GM12878 (cell line): ENCODE measurements around the gene ANGEL1. TPM values are rescaled to one million over a fixed set of nuclear protein-coding genes. Genes with fewer than 3 reads are reported as not detected.

Experiments
- ATAC-seq: fragments of 200-7000 bp; cut with Tn5 transposase; 3 replicates; pipeline ENCODE4 v1.9.1; 2020; ENCODE audit warnings: mild to moderate bottlenecking, moderate library complexity
- BruUV-seq: library from RNA; stranded (reverse); fragments of 400-500 nt; replicated peaks from 2 replicates; lab custom pipeline; 2021; lab: Mats Ljungman, UMichigan
- CTCF ChIA-PET: fragments of 300-600 bp; sonication (Branson Sonifier 250); formaldehyde crosslinking; extraction: SDS; loops from one replicate; lab custom pipeline; 2021; ENCODE audit warnings: inconsistent platforms; lab: Yijun Ruan, JAX
- POLR2A ChIA-PET: fragments of 350-600 bp; formaldehyde crosslinking; extraction: SDS; loops from one replicate; lab custom pipeline; 2021; ENCODE audit warnings: inconsistent platforms; lab: Charles Lee
- RAD21 ChIA-PET: fragments of 300-600 bp; sonication (Branson Sonifier 250); formaldehyde crosslinking; loops from one replicate; lab custom pipeline; 2023; ENCODE audit warnings: antibody characterized with exemption; ENCODE audit not compliant: unreplicated experiment; lab: Charles Lee
- SMC1A ChIA-PET: fragments of 300-600 bp; sonication (Branson Sonifier 250); formaldehyde crosslinking; loops from one replicate; lab custom pipeline; 2023; ENCODE audit not compliant: unreplicated experiment, uncharacterized antibody; lab: Charles Lee
- DNase-seq: peaks from one replicate; pipeline ENCODE4 v3.0.0-alpha.2; 2011; ENCODE audit warnings: low read depth, low spot score
- FAIRE-seq: peaks from 3 replicates; lab custom pipeline; 2011; peaks lifted over from hg19 to GRCh38; lab: Jason Lieb, UNC
- H2AFZ ChIP-seq: 2 replicates; pipeline ENCODE4 v1.6.0; 2011; ENCODE audit warnings: low read depth, low read length, control low read depth; ENCODE audit not compliant: control insufficient read depth
- H3K27ac ChIP-seq: 2 replicates; pipeline ENCODE4 v1.5.1; 2011; ENCODE audit warnings: control low read depth; ENCODE audit not compliant: control insufficient read depth, insufficient read depth
- H3K27me3 ChIP-seq, 2 experiments: replicated peaks in 1 of 2; 2 replicates each; pipeline versions ENCODE4 v1.6.0 to v1.6.1; 2011; ENCODE audit warnings: low read length in 1 of 2; ENCODE audit not compliant: control insufficient read depth in 2 of 2, insufficient read depth in 2 of 2
- H3K36me3 ChIP-seq, 2 experiments: 2 replicates each; pipeline ENCODE4 v1.5.1; 2011; ENCODE audit warnings: low read length in 1 of 2; ENCODE audit not compliant: control insufficient read depth in 2 of 2, insufficient read depth in 2 of 2
- H3K4me1 ChIP-seq: 2 replicates; pipeline ENCODE4 v1.6.1; 2011; ENCODE audit warnings: mild to moderate bottlenecking, low read length, moderate library complexity, mixed read lengths; ENCODE audit not compliant: control insufficient read depth, insufficient read depth
- H3K4me2 ChIP-seq: 2 replicates; pipeline ENCODE4 v1.6.0; 2011; ENCODE audit warnings: control low read depth; ENCODE audit not compliant: control insufficient read depth, insufficient read depth
- H3K4me3 ChIP-seq: fragments of 200-600 bp; sonication (generic); 2 replicates; pipeline ENCODE4 v1.5.1; 2016
- H3K79me2 ChIP-seq: 2 replicates; pipeline ENCODE4 v1.6.0; 2011; ENCODE audit warnings: low read length; ENCODE audit not compliant: control insufficient read depth, insufficient read depth
- H3K9ac ChIP-seq: 2 replicates; pipeline ENCODE4 v1.8.0; 2011; ENCODE audit warnings: low read length, control low read depth, mixed read lengths; ENCODE audit not compliant: control insufficient read depth, insufficient read depth
- H3K9me3 ChIP-seq: replicated peaks from 3 replicates; pipeline ENCODE4 v1.5.1; 2011; ENCODE audit warnings: mild to moderate bottlenecking, low read length; ENCODE audit not compliant: control insufficient read depth, insufficient read depth
- H4K20me1 ChIP-seq: 2 replicates; pipeline ENCODE4 v1.6.0; 2011; ENCODE audit not compliant: control insufficient read depth, insufficient read depth
- CREB1 ChIP-seq: IDR thresholded peaks from 2 replicates; pipeline ENCODE4 v1.6.1; 2012; ENCODE audit warnings: low read depth, mild to moderate bottlenecking, inconsistent platforms
- FOS ChIP-seq: IDR thresholded peaks from 3 replicates; pipeline ENCODE4 v1.6.1; 2011; ENCODE audit warnings: borderline replicate concordance; ENCODE audit not compliant: insufficient read length; ENCODE audit errors: extremely low read depth
- FOXM1 ChIP-seq: IDR thresholded peaks from 2 replicates; pipeline ENCODE4 v1.6.1; 2012; ENCODE audit warnings: low read depth, mild to moderate bottlenecking, inconsistent platforms, low read length, moderate library complexity
- IRF4 ChIP-seq: IDR thresholded peaks from 2 replicates; pipeline ENCODE4 v1.6.1; 2011; ENCODE audit warnings: low read depth, low read length
- NR2C1 ChIP-seq: fragments of 450-650 bp; IDR thresholded peaks from 2 replicates; pipeline ENCODE4 v1.6.1; 2017; ENCODE audit warnings: antibody characterized with exemption, mild to moderate bottlenecking, moderate library complexity
- POU2F2 ChIP-seq: IDR thresholded peaks from 3 replicates; pipeline ENCODE4 v1.6.1; 2011; ENCODE audit warnings: low read depth, mild to moderate bottlenecking, low read length, borderline replicate concordance
- RFX5 ChIP-seq: IDR thresholded peaks from 2 replicates; pipeline ENCODE4 v1.6.1; 2011; ENCODE audit warnings: low read depth, low read length, improper control_type of control experiment
- SMAD5 ChIP-seq: IDR thresholded peaks from 2 replicates; pipeline ENCODE4 v1.6.1; 2016; ENCODE audit warnings: antibody characterized with exemption, low read depth
- SPI1 ChIP-seq: IDR thresholded peaks from 2 replicates; pipeline ENCODE4 v1.6.1; 2011; ENCODE audit warnings: low read depth, mild to moderate bottlenecking, low read length, moderate library complexity, borderline replicate concordance; ENCODE audit not compliant: insufficient read depth
- TARDBP ChIP-seq: IDR thresholded peaks from 2 replicates; pipeline ENCODE4 v1.6.1; 2016; ENCODE audit warnings: borderline replicate concordance
- WGBS: methylation state at CpG from one replicate; pipeline ENCODE4 v1.1.6; 2016; ENCODE audit warnings: low lambda C conversion rate; ENCODE audit not compliant: insufficient replicate concordance, insufficient coverage; ENCODE audit errors: missing lambda C conversion rate; 5-methylcytosine and 5-hydroxymethylcytosine counted together
- in situ Hi-C: fragments of 300-500 bp; cut with MboI; formaldehyde crosslinking; loops from 9 replicates; pipeline ENCODE4 v1.14.3; 2018; ENCODE audit warnings: mixed read lengths
- intact Hi-C: fragments of 100-400 bp; cut with micrococcal nuclease; formaldehyde crosslinking; loops from one replicate; pipeline ENCODE4 v1.14.2; 2022; ENCODE audit not compliant: unreplicated experiment
- polyA plus RNA-seq, 11 experiments: library from polyadenylated mRNA; depleted of rRNA in 4 of 11; unstranded in 6 of 11; stranded (reverse) in 5 of 11; fragments of >200 nt; fragmentation: Nextera tagmentation in 4 of 11; fragmentation: Illumina TruSeq in 1 of 11; extraction: Ambion mirVana in 4 of 11; extraction: Trizol in 1 of 11; gene quantifications; 1 replicate in 1 of 11; 2 replicates in 10 of 11; pipeline versions ENCODE4 v1.2.1 to v1.2.3, GENCODE V29; 2011 to 2016; ENCODE audit warnings: inconsistent platforms in 2 of 11, missing spikeins in 2 of 11, low read depth in 1 of 11
- total RNA-seq, 4 experiments: library from RNA; depleted of rRNA in 3 of 4; stranded (reverse); fragments of >200 nt in 3 of 4; fragmentation: Illumina TruSeq in 1 of 4; extraction: Trizol in 1 of 4; gene quantifications; 2 replicates each; pipeline versions ENCODE4 v1.2.1 to v1.2.3, GENCODE V29; 2013 to 2021
- TF ChIP-seq, protein P1 (sequence below): IDR thresholded peaks from 2 replicates; pipeline ENCODE4 v1.6.1; 2011; ENCODE audit warnings: low read depth, mild to moderate bottlenecking, low read length, moderate library complexity, borderline replicate concordance; ENCODE audit errors: extremely low read depth
- TF ChIP-seq, protein P2 (sequence below): fragments of 450-650 bp; formaldehyde crosslinking; IDR thresholded peaks from 2 replicates; pipeline ENCODE4 v1.4.0; 2022; ENCODE audit warnings: mild to moderate bottlenecking, moderate library complexity
- TF ChIP-seq, protein P3 (sequence below): IDR thresholded peaks from 2 replicates; pipeline ENCODE4 v1.6.1; 2012; ENCODE audit warnings: low read length, inconsistent platforms
- TF ChIP-seq, protein P4 (sequence below): fragments of 450-650 bp; IDR thresholded peaks from 2 replicates; pipeline ENCODE4 v1.6.1; 2017; ENCODE audit warnings: mild to moderate bottlenecking, moderate library complexity

The ANGEL1 gene
- total and polyA plus RNA-seq, 10 of the 15 experiments (the other 5 are each of a cell fraction or from before 2014, with no cell fraction given), result 1.7 to 29.7 (median 12.3) TPM

DNA sequence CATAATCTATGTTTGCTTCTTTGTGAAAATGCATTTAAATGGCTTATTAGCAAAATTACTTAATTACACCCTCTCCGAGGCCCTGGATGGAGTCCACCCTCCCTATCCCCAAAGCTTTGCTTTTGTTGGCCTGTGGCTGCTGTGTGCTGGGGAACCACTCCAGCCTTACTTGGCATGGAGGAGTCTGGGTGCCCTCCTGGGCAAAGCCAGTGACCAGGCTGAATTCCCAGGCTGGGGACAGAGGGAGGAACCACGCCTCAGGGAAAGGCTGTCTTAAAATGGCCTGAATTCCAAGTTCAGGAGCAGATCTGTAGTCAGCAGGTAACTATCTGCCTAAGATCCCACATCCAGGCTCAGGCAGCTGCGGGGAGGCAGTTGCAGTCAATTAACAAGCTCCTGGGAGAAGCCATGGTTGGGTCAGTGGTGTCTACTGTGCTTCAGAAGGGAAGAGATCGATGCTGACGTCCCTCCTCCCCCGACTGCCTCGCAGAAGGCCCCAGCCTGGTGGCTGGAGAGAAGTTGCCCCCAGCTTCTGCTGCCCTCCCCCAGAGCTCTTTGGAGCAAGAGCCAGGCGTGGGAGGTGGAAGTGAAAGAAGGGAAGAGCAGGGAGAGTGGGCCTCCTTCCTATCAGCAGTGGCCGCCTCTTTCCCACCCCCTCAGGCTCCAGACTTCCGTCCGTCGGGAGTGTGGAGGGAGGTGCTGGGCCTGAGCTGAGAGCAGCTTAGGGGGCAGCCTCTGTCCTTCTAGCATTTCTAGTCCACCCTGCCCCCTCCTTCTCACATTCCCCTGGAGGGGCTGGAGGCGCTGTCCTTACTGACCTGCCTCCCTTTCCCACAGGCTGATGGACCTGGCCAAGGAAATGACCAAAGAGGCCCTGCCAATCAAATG is 40.1 kb downstream of the ANGEL1 start:
- no peak overlapping the region for H3K4me2 ChIP-seq
- no peaks in the 10 kb centered on the region for H3K79me2 ChIP-seq
- peaks cover 13% of the 10 kb centered on the region for H3K4me1 ChIP-seq
- ChIA-PET RAD21 (no interaction called here), SMC1A (interaction anchor here (0.8 kb wide), 1 partner anchor 62 kb away, joined by 3 read pairs; no protein-coding TSS in a partner anchor), CTCF (interaction anchor here (0.6 to 2.3 kb wide), 6 partner anchors 11 to 62 kb away, joined by 3 to 11 read pairs (median 4); partner anchors contain the start of gene ANGEL1), POLR2A (interaction anchor here (1.3 kb wide), 1 partner anchor 11 kb away, joined by 3 read pairs; no protein-coding TSS in a partner anchor)
- 56% methylated on average over 13 of the region's 13 CpGs for WGBS
- no peak for DNase-seq
- intact Hi-C loops (no loop called here), in situ Hi-C loops (no loop called here)
- no peak for ATAC-seq
- no peak overlapping the region for H2AFZ ChIP-seq
- FAIRE-seq, result no peak
- no peak overlapping the region for H3K27ac ChIP-seq
- no TSS peak for BruUV-seq
- no peak overlapping the region for H3K4me3 ChIP-seq
- no peaks in the 10 kb centered on the region; the same call in 1 of the 2 replicates for H4K20me1 ChIP-seq
- no peak overlapping the region for H3K9ac ChIP-seq
- no peaks in the 10 kb centered on the region for H3K27me3 ChIP-seq
- H3K9me3 ChIP-seq, result no peaks in the 10 kb centered on the region
- H3K36me3 ChIP-seq, result no peaks in the 10 kb centered on the region
- TF ChIP-seq IRF4 (no peak), FOS (no peak), POU2F2 (no peak), TARDBP (no peak), SPI1 (no peak), NR2C1 (no peak), CREB1 (no peak), FOXM1 (no peak), SMAD5 (no peak), RFX5 (no peak)
- TF ChIP-seq, protein P1, sequence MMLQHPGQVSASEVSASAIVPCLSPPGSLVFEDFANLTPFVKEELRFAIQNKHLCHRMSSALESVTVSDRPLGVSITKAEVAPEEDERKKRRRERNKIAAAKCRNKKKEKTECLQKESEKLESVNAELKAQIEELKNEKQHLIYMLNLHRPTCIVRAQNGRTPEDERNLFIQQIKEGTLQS, result no peak
- TF ChIP-seq, protein P2, sequence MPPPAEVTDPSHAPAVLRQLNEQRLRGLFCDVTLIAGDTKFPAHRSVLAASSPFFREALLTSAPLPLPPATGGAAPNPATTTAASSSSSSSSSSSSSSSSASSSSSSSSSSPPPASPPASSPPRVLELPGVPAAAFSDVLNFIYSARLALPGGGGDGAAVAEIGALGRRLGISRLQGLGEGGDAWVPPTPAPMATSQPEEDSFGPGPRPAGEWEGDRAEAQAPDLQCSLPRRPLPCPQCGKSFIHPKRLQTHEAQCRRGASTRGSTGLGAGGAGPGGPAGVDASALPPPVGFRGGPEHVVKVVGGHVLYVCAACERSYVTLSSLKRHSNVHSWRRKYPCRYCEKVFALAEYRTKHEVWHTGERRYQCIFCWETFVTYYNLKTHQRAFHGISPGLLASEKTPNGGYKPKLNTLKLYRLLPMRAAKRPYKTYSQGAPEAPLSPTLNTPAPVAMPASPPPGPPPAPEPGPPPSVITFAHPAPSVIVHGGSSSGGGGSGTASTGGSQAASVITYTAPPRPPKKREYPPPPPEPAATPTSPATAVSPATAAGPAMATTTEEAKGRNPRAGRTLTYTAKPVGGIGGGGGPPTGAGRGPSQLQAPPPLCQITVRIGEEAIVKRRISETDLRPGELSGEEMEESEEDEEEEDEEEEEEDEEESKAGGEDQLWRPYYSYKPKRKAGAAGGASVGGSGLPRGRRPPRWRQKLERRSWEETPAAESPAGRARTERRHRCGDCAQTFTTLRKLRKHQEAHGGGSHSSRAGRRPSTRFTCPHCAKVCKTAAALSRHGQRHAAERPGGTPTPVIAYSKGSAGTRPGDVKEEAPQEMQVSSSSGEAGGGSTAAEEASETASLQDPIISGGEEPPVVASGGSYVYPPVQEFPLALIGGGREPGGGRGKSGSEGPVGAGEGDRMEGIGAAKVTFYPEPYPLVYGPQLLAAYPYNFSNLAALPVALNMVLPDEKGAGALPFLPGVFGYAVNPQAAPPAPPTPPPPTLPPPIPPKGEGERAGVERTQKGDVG (CRISPR knock-in tag), result no peak
- TF ChIP-seq, protein P3, sequence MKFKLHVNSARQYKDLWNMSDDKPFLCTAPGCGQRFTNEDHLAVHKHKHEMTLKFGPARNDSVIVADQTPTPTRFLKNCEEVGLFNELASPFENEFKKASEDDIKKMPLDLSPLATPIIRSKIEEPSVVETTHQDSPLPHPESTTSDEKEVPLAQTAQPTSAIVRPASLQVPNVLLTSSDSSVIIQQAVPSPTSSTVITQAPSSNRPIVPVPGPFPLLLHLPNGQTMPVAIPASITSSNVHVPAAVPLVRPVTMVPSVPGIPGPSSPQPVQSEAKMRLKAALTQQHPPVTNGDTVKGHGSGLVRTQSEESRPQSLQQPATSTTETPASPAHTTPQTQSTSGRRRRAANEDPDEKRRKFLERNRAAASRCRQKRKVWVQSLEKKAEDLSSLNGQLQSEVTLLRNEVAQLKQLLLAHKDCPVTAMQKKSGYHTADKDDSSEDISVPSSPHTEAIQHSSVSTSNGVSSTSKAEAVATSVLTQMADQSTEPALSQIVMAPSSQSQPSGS, result no peak
- TF ChIP-seq, protein P4, sequence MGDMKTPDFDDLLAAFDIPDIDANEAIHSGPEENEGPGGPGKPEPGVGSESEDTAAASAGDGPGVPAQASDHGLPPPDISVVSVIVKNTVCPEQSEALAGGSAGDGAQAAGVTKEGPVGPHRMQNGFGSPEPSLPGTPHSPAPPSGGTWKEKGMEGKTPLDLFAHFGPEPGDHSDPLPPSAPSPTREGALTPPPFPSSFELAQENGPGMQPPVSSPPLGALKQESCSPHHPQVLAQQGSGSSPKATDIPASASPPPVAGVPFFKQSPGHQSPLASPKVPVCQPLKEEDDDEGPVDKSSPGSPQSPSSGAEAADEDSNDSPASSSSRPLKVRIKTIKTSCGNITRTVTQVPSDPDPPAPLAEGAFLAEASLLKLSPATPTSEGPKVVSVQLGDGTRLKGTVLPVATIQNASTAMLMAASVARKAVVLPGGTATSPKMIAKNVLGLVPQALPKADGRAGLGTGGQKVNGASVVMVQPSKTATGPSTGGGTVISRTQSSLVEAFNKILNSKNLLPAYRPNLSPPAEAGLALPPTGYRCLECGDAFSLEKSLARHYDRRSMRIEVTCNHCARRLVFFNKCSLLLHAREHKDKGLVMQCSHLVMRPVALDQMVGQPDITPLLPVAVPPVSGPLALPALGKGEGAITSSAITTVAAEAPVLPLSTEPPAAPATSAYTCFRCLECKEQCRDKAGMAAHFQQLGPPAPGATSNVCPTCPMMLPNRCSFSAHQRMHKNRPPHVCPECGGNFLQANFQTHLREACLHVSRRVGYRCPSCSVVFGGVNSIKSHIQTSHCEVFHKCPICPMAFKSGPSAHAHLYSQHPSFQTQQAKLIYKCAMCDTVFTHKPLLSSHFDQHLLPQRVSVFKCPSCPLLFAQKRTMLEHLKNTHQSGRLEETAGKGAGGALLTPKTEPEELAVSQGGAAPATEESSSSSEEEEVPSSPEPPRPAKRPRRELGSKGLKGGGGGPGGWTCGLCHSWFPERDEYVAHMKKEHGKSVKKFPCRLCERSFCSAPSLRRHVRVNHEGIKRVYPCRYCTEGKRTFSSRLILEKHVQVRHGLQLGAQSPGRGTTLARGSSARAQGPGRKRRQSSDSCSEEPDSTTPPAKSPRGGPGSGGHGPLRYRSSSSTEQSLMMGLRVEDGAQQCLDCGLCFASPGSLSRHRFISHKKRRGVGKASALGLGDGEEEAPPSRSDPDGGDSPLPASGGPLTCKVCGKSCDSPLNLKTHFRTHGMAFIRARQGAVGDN, result no peak
